HEK293T (cell line): ENCODE measurements around the gene ZNF695.

Experiments used
- CTCF ChIA-PET: fragments of 350-600 bp; formaldehyde crosslinking; extraction: SDS; loops from one replicate; lab custom pipeline; 2021; ENCODE audit warnings: antibody characterized with exemption, inconsistent platforms; lab: Yijun Ruan, JAX
- POLR2A ChIA-PET: fragments of 350-600 bp; formaldehyde crosslinking; extraction: SDS; loops from one replicate; lab custom pipeline; 2020; ENCODE audit warnings: antibody characterized with exemption, inconsistent platforms; lab: Yijun Ruan, JAX
- DNase-seq: peaks from one replicate; pipeline ENCODE4 v3.0.0; 2012; ENCODE audit warnings: mixed read lengths; ENCODE audit errors: extremely low spot score
- ARNT ChIP-seq: fragments of 450-650 bp; IDR thresholded peaks from 2 replicates; pipeline ENCODE4 v1.6.1; 2017; ENCODE audit warnings: mild to moderate bottlenecking
- BHLHE40 ChIP-seq: fragments of 450-650 bp; IDR thresholded peaks from 2 replicates; pipeline ENCODE4 v1.6.1; 2016; ENCODE audit warnings: mild to moderate bottlenecking, moderate library complexity, borderline replicate concordance
- CTBP1 ChIP-seq: fragments of 450-650 bp; IDR thresholded peaks from 2 replicates; pipeline ENCODE4 v1.6.1; 2016; ENCODE audit warnings: borderline replicate concordance
- ELF4 ChIP-seq: fragments of 450-650 bp; IDR thresholded peaks from 2 replicates; pipeline ENCODE4 v1.6.1; 2017; ENCODE audit warnings: antibody characterized with exemption
- FOXA1 ChIP-seq: fragments of 450-650 bp; IDR thresholded peaks from 2 replicates; pipeline ENCODE4 v1.6.1; 2016; ENCODE audit warnings: mild to moderate bottlenecking
- FOXK2 ChIP-seq: fragments of 450-650 bp; IDR thresholded peaks from 2 replicates; pipeline ENCODE4 v1.6.1; 2016; ENCODE audit warnings: mild to moderate bottlenecking
- FOXM1 ChIP-seq: fragments of 450-650 bp; IDR thresholded peaks from 2 replicates; pipeline ENCODE4 v1.6.1; 2017; ENCODE audit warnings: mild to moderate bottlenecking, borderline replicate concordance
- HDGF ChIP-seq: fragments of 450-650 bp; IDR thresholded peaks from 2 replicates; pipeline ENCODE4 v1.6.1; 2017; ENCODE audit warnings: antibody characterized with exemption, borderline replicate concordance
- L3MBTL2 ChIP-seq: fragments of 450-650 bp; conservative IDR thresholded peaks from 2 replicates; pipeline ENCODE4 v1.6.1; 2016; ENCODE audit warnings: mild to moderate bottlenecking
- LEF1 ChIP-seq: fragments of 450-650 bp; IDR thresholded peaks from 2 replicates; pipeline ENCODE4 v1.6.1; 2017; ENCODE audit warnings: mild to moderate bottlenecking, borderline replicate concordance
- NFRKB ChIP-seq: fragments of 450-650 bp; IDR thresholded peaks from 2 replicates; pipeline ENCODE4 v1.6.1; 2016; ENCODE audit warnings: mild to moderate bottlenecking, moderate library complexity
- SP1 ChIP-seq: fragments of 450-650 bp; IDR thresholded peaks from 2 replicates; pipeline ENCODE4 v1.6.1; 2017
- SUZ12 ChIP-seq: fragments of 450-650 bp; IDR thresholded peaks from 2 replicates; pipeline ENCODE4 v1.6.1; 2016; ENCODE audit warnings: mild to moderate bottlenecking
- TARDBP ChIP-seq: fragments of 450-650 bp; IDR thresholded peaks from 2 replicates; pipeline ENCODE4 v1.6.1; 2016
- ZNF384 ChIP-seq: fragments of 450-650 bp; IDR thresholded peaks from 2 replicates; pipeline ENCODE4 v1.6.1; 2016
- TF ChIP-seq, protein P1 (sequence below): fragments of 450-650 bp; IDR thresholded peaks from 2 replicates; pipeline ENCODE4 v1.6.1; 2016

Gene ZNF695

DNA sequence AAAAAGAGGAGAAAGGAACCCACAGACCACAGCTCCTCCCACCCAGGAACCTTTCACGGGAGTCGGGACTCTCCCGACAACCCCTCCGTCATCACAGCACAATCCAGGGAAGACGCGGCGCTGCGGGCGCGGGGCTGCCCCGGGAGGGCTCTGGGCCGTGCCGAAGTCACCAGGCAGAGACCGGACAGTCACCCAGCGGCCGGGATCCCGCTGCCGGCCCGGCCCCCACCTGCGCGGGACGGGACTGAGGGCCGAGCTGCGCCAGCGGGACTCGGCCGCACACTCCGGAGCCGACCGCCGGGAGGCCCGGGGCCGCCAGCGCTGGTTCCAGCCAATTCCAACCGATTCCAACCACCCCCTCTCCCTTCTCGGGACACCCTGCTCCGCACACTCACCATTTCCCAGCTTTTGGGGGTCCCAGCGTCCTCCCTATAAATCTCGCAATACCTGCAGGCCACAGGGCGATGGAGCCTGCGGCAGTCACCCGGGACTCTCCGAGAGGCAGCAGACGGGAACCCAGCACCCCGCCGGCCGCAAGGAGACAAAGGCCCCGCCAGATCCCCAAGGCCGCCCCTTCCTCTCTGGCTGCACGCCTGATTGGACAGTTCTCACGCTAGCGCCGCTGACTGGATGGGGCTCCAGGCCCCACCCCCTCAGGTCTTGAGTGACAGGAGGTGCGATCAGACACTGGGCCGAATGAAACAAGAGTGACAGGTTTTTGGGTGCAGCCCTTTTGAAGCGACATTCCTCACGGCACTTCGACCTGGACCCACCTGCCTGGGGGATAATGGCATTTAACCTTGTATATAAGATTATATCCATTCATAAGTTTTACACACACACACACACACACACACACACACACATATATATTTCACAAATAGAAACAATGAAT, at the start of gene ZNF695:
Gene ZNF695 (minus strand): TSS at position 547 of the 895 bp plus-strand sequence. CDS start 149 bp downstream, at position 398.
- ChIA-PET POLR2A (no interaction called here), CTCF (interaction anchor here (0.6 kb wide), 1 partner anchor 945 kb away, joined by 3 read pairs; no protein-coding TSS in a partner anchor)
- DNase-seq, result peak; percentile 88
- TF ChIP-seq, protein P1, sequence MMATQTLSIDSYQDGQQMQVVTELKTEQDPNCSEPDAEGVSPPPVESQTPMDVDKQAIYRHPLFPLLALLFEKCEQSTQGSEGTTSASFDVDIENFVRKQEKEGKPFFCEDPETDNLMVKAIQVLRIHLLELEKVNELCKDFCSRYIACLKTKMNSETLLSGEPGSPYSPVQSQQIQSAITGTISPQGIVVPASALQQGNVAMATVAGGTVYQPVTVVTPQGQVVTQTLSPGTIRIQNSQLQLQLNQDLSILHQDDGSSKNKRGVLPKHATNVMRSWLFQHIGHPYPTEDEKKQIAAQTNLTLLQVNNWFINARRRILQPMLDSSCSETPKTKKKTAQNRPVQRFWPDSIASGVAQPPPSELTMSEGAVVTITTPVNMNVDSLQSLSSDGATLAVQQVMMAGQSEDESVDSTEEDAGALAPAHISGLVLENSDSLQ, result peak; percentile 99
- no peak for TF ChIP-seq CTBP1
- peak; percentile 59 for TF ChIP-seq L3MBTL2

DNA sequence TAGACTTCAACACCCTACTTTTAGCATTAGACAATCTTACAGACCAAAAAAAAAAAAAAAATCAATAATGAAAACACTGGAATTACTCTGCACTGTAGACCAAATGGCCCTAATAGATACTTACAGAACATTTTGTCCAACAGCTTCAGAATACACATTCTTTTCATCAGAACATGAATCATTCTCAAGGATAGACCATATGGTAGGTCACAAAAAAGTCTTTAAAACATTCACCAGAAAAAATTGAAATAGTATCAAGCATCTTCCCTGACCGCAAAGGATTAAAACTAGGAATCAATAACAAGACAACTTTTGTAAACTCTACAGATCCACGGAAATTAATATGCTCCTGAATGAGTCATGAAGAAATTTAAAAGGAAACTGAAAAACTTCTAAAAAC, 48.2 kb upstream of the ZNF695 start:
- no peak for TF ChIP-seq FOXM1
- no peak for TF ChIP-seq ZNF384
- TF ChIP-seq BHLHE40, result no peak
- no peak for TF ChIP-seq SP1
- TF ChIP-seq FOXA1, result no peak
- TF ChIP-seq L3MBTL2, result no peak
- TF ChIP-seq ARNT, result no peak
- no peak for TF ChIP-seq ELF4
- TF ChIP-seq CTBP1, result no peak
- TF ChIP-seq, protein P1, result no peak
- TF ChIP-seq FOXK2, result no peak
- no peak for TF ChIP-seq TARDBP
- TF ChIP-seq LEF1, result no peak
- TF ChIP-seq NFRKB, result no peak
- no peak for TF ChIP-seq SUZ12
- no peak for TF ChIP-seq HDGF
- POLR2A ChIA-PET, result no interaction called here
- CTCF ChIA-PET, result no interaction called here
- DNase-seq, result no peak

DNA sequence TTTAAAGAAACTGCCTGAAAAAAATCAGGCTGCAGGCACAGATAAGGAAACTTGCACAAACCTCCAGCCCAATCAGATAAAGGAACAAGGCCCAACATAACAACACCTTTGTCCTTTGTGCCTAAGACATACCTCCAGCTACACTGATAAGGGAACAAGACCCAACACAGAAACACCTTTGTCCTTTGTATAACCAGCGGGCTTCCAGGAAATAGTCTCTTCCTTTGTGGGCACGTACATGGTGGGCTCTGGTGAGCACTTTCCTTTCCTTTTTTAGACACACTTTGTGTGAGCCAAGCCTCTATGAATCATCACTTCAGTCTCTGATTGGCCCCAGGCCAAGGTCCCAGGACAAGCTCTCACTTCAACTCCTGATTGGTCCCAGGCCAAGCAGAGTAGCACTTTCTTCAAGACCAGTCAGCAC, 47.1 kb upstream of the ZNF695 start:
- TF ChIP-seq FOXA1, result no peak
- no peak for TF ChIP-seq ELF4
- TF ChIP-seq BHLHE40, result no peak
- no peak for TF ChIP-seq SP1
- no peak for TF ChIP-seq NFRKB
- TF ChIP-seq, protein P1, result no peak
- no peak for TF ChIP-seq LEF1
- TF ChIP-seq ARNT, result no peak
- TF ChIP-seq L3MBTL2, result no peak
- no peak for TF ChIP-seq CTBP1
- TF ChIP-seq TARDBP, result no peak
- TF ChIP-seq SUZ12, result no peak
- TF ChIP-seq HDGF, result no peak
- no peak for TF ChIP-seq FOXM1
- no peak for TF ChIP-seq ZNF384
- TF ChIP-seq FOXK2, result no peak
- no peak for DNase-seq
- CTCF ChIA-PET, result no interaction called here
- POLR2A ChIA-PET, result no interaction called here

DNA sequence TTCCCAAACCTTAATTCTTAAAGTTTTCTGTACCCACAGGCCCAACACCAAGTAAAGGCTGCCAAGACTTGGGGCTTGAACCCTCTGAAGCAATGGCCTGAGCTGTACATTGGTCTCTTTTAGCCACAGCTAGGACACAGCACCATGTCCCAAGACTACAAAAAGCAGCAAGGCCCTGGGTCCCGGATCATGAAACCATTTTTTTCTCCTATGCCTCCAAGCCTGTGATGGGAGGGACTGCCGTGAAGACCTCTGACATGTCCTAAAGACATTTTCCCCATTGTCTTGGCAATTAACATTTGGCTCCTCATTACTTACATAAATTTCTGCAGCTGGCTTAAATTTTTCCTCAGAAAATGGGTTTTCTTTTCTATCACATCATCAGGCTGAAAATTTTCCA, 39.8 kb upstream of the ZNF695 start:
- DNase-seq, result no peak
- CTCF ChIA-PET, result no interaction called here

DNA sequence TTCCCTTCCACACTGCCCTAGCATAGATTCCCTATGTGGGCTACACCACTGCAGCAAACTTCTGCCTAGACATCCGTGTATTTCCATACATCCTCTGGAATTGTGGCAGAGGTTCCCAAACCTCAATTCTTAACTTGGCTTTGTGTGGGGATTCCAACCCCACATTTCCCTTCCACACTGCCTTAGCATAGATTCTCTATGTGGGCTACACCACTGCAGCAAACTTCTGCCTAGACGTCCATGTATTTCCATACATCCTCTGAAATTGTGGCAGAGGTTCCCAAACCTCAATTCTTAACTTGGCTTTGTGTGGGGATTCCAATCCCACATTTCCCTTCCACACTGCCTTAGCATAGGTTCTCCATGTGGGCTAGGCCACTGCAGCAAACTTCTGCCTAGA, 39.4 kb upstream of the ZNF695 start:
- no peak for TF ChIP-seq L3MBTL2
- TF ChIP-seq HDGF, result no peak
- TF ChIP-seq CTBP1, result no peak
- no peak for TF ChIP-seq NFRKB
- no peak for TF ChIP-seq ZNF384
- TF ChIP-seq LEF1, result no peak
- no peak for TF ChIP-seq SP1
- TF ChIP-seq, protein P1, result no peak
- TF ChIP-seq ARNT, result no peak
- TF ChIP-seq SUZ12, result no peak
- TF ChIP-seq FOXK2, result no peak
- no peak for TF ChIP-seq FOXA1
- TF ChIP-seq BHLHE40, result no peak
- no peak for TF ChIP-seq FOXM1
- no peak for TF ChIP-seq ELF4
- TF ChIP-seq TARDBP, result no peak
- POLR2A ChIA-PET, result no interaction called here
- CTCF ChIA-PET, result no interaction called here
- no peak for DNase-seq

More for the DNA sequence above, 39.8 kb upstream of the ZNF695 start:
- POLR2A ChIA-PET, result no interaction called here
- no peak for TF ChIP-seq L3MBTL2
- no peak for TF ChIP-seq ELF4
- TF ChIP-seq ARNT, result no peak
- TF ChIP-seq FOXA1, result no peak
